ENCODE measurements around the gene FBLL1.

DNA sequence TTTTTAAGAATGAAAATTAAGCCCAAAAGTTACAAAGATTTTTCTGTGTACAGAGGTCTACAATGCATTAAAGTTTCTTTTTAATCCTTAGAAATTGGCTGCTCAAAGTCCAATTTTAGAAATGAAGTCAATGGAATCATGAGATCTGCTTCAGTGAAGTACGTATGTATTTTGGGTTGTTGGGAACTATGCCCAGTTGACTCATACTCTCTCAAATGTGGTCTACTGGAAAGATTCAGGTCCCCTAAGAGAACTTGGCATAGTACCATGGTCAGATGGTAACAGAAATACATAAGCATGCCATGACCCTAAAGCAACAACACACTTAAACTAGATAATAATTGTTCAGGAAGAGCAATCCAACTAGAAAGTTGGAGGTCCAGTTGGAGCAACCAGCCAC, 23.0 kb downstream of the FBLL1 start:
- TF ChIP-seq, protein P1, sequence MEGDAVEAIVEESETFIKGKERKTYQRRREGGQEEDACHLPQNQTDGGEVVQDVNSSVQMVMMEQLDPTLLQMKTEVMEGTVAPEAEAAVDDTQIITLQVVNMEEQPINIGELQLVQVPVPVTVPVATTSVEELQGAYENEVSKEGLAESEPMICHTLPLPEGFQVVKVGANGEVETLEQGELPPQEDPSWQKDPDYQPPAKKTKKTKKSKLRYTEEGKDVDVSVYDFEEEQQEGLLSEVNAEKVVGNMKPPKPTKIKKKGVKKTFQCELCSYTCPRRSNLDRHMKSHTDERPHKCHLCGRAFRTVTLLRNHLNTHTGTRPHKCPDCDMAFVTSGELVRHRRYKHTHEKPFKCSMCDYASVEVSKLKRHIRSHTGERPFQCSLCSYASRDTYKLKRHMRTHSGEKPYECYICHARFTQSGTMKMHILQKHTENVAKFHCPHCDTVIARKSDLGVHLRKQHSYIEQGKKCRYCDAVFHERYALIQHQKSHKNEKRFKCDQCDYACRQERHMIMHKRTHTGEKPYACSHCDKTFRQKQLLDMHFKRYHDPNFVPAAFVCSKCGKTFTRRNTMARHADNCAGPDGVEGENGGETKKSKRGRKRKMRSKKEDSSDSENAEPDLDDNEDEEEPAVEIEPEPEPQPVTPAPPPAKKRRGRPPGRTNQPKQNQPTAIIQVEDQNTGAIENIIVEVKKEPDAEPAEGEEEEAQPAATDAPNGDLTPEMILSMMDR (IDR thresholded peaks at IDR 0.05), result no peak
- no peak for TF ChIP-seq POLR2A (IDR thresholded peaks at IDR 0.05; ENCODE audit: low read depth)
- TF ChIP-seq POLR2AphosphoS5 (IDR thresholded peaks at IDR 0.05), result no peak

All from esophagus muscularis mucosa (tissue), 3 donors.